Endothelial cell of umbilical vein (primary cell): ENCODE results near the gene CDK12. TPM values are rescaled to one million over a fixed set of nuclear protein-coding genes. Genes with fewer than 3 reads are reported as not detected.
"Not testable (repeated sequence)": the region's sequence is repeated elsewhere in the genome, so short reads cannot be mapped to it uniquely, and the experiment has no call there.

ENCODE experiments used
- BruUV-seq: library from RNA; stranded (reverse); fragments of 400-500 nt; replicated peaks from 2 replicates; lab custom pipeline; 2021; lab: Mats Ljungman, UMichigan
- CTCF ChIA-PET: fragments of 300-600, 350-600 bp; sonication (Branson Sonifier 250); formaldehyde crosslinking; loops from one replicate; lab custom pipeline; 2021; ENCODE audit warnings: antibody characterized with exemption, inconsistent platforms; lab: Charles Lee
- POLR2A ChIA-PET: fragments of 300-600, 350-600 bp; sonication (Branson Sonifier 250); formaldehyde crosslinking; loops from one replicate; lab custom pipeline; 2021; ENCODE audit warnings: antibody characterized with exemption, inconsistent platforms; lab: Charles Lee
- DNase-seq: peaks from one replicate; pipeline ENCODE4 v3.0.0-alpha.2; 2011; ENCODE audit warnings: low read depth, low spot score
- FAIRE-seq: peaks from 2 replicates; lab custom pipeline; 2011; peaks lifted over from hg19 to GRCh38; lab: Jason Lieb, UNC
- H2AFZ ChIP-seq: 2 replicates; pipeline ENCODE4 v1.6.0; 2012; ENCODE audit warnings: low read depth, low read length, control low read depth, inconsistent platforms
- H3K27ac ChIP-seq: 2 replicates; pipeline ENCODE4 v1.5.1; 2011; ENCODE audit warnings: low read depth, mild to moderate bottlenecking, control low read depth, low read length, moderate library complexity; ENCODE audit not compliant: insufficient read depth
- H3K27me3 ChIP-seq, 2 experiments: 2 replicates each; pipeline versions ENCODE4 v1.6.0 to v1.6.1; 2011; ENCODE audit warnings: low read length in 2 of 2, mixed read lengths in 1 of 2; ENCODE audit not compliant: control insufficient read depth in 2 of 2, insufficient read depth in 2 of 2
- H3K36me3 ChIP-seq, 2 experiments: 2 replicates in 1 of 2; 3 replicates in 1 of 2; pipeline ENCODE4 v1.5.1; 2011; ENCODE audit warnings: low read length in 2 of 2, mild to moderate bottlenecking in 1 of 2, moderate library complexity in 1 of 2; ENCODE audit not compliant: control insufficient read depth in 2 of 2, insufficient read depth in 2 of 2; ENCODE audit errors: extremely low read depth in 1 of 2
- H3K4me1 ChIP-seq: 3 replicates; pipeline ENCODE4 v1.5.1; 2011; ENCODE audit warnings: mild to moderate bottlenecking, low read length; ENCODE audit not compliant: control insufficient read depth, insufficient read depth; ENCODE audit errors: extremely low read depth
- H3K4me2 ChIP-seq: 2 replicates; pipeline ENCODE4 v1.6.1; 2011; ENCODE audit warnings: low read length, control low read depth, mixed read lengths; ENCODE audit not compliant: insufficient read depth
- H3K4me3 ChIP-seq, 3 experiments: fragments of 200-600 bp in 1 of 3; sonication (generic), shearing (Covaris generic) in 1 of 3; replicated peaks in 1 of 3; 2 replicates each; pipeline ENCODE4 v1.5.1; 2011 to 2016; ENCODE audit warnings: control low read depth in 3 of 3, low read length in 3 of 3, mild to moderate bottlenecking in 2 of 3, inconsistent platforms in 1 of 3, low read depth in 1 of 3, moderate library complexity in 1 of 3; ENCODE audit not compliant: insufficient read depth in 1 of 3
- H3K79me2 ChIP-seq: 2 replicates; pipeline ENCODE4 v1.6.0; 2012; ENCODE audit warnings: low read length, inconsistent platforms; ENCODE audit not compliant: control insufficient read depth, insufficient read depth
- H3K9ac ChIP-seq: replicated peaks from 2 replicates; pipeline ENCODE3; 2011; ENCODE audit warnings: low read length, control low read depth; ENCODE audit not compliant: insufficient read depth; ENCODE audit errors: extremely low read depth
- H3K9me1 ChIP-seq: replicated peaks from 3 replicates; pipeline ENCODE4 v1.6.0; 2011; ENCODE audit warnings: mild to moderate bottlenecking, low read length; ENCODE audit not compliant: control insufficient read depth, insufficient read depth; ENCODE audit errors: extremely low read depth
- H3K9me3 ChIP-seq: replicated peaks from 2 replicates; pipeline ENCODE4 v1.5.1; 2012; ENCODE audit warnings: low read length, inconsistent platforms; ENCODE audit not compliant: control insufficient read depth, insufficient read depth
- H4K20me1 ChIP-seq: replicated peaks from 2 replicates; pipeline ENCODE3; 2011; ENCODE audit warnings: mild to moderate bottlenecking, low read length; ENCODE audit not compliant: control insufficient read depth, insufficient read depth; ENCODE audit errors: extremely low read depth
- EZH2 ChIP-seq: IDR thresholded peaks from 2 replicates; pipeline ENCODE4 v1.6.1; 2012; ENCODE audit warnings: borderline replicate concordance, low read depth, mild to moderate bottlenecking, moderate library complexity, low read length, inconsistent platforms; ENCODE audit not compliant: severe bottlenecking
- FOS ChIP-seq: IDR thresholded peaks from 2 replicates; pipeline ENCODE4 v1.6.1; 2011; ENCODE audit warnings: mild to moderate bottlenecking, low read length, moderate library complexity, borderline replicate concordance; ENCODE audit not compliant: insufficient read depth
- GATA2 ChIP-seq: IDR thresholded peaks from 2 replicates; pipeline ENCODE4 v1.7.0; 2011; ENCODE audit warnings: low read depth, mild to moderate bottlenecking, moderate library complexity, mixed read lengths, low read length; ENCODE audit not compliant: insufficient read length, insufficient read depth
- JUN ChIP-seq: IDR thresholded peaks from 2 replicates; pipeline ENCODE4 v1.6.1; 2011; ENCODE audit warnings: borderline replicate concordance, low read depth; ENCODE audit not compliant: insufficient read length, insufficient read depth
- MYC ChIP-seq: IDR thresholded peaks from one replicate; pipeline ENCODE4 v1.6.1; 2011; ENCODE audit warnings: mild to moderate bottlenecking, low read depth, low read length
- dilution Hi-C: fragments of 300-500 bp; cut with MboI; formaldehyde crosslinking; loops from one replicate; pipeline ENCODE4 v1.15.0; 2019; ENCODE audit warnings: low sequenced_read_pairs; ENCODE audit not compliant: extremely low pct_ligation_motif_present
- intact Hi-C: fragments of 100-400 bp; cut with micrococcal nuclease; formaldehyde crosslinking; loops from one replicate; pipeline ENCODE4 v1.10.0; 2022
- polyA plus RNA-seq, 4 experiments: library from polyadenylated mRNA; depleted of rRNA in 3 of 4; stranded (reverse) in 3 of 4; unstranded in 1 of 4; fragments of >200 nt; gene quantifications; 2 replicates each; pipeline versions ENCODE4 v1.2.1 to v1.2.3, GENCODE V29; 2011 to 2012; ENCODE audit warnings: missing spikeins in 1 of 4
- total RNA-seq: library from RNA; stranded (reverse); gene quantifications from 2 replicates; pipeline ENCODE4 v1.2.3, GENCODE V29; 2021
- TF ChIP-seq, protein P1 (sequence below), 2 donors: IDR thresholded peaks; 1 replicate in 1 of 2; 2 replicates in 1 of 2; pipeline ENCODE4 v1.5.1; 2011; ENCODE audit warnings: low read length in 2 of 2, mild to moderate bottlenecking in 2 of 2, moderate library complexity in 2 of 2, control low read depth in 1 of 2, inconsistent platforms in 1 of 2, low read depth in 1 of 2; ENCODE audit not compliant: insufficient read depth in 1 of 2; ENCODE audit errors: extremely low read depth in 1 of 2

The CDK12 gene
- total and polyA plus RNA-seq, 2 donors (not counting 3 experiments of a cell fraction or from before 2014, with no cell fraction given) = 14.2 to 55.4 TPM

DNA sequence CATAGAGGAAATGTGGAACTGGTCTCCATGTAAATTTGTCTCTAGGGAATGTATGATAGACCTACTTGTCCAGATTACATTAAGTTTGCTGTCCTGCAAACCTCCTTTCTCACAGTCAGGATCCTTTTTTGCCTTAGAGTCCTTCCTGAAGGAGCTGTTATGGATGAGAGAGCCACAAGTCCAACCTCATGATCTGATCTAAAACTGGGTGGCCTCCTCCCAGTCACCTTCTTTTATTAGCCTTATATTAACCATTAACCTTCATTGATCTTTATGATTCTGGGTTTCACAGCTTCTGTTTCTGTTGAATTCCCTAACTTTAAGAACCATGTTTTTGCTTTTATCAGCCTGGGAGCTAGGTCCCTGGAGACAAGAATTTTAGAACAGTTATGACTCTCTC, 82.4 kb downstream of the CDK12 start:
- dilution Hi-C loops (no loop called here), intact Hi-C loops (no loop called here)
- Histone ChIP-seq H3K9me3 (no peaks in the 10 kb centered on the region), H3K9me1 (no peaks in the 10 kb centered on the region), H3K9ac (no peak overlapping the region), H4K20me1 (no peaks in the 10 kb centered on the region), H3K27me3 (no peaks in the 10 kb centered on the region), H3K4me3 (no peak overlapping the region), H3K4me1 (peaks cover 10% of the 10 kb centered on the region), H3K27ac (no peak overlapping the region), H3K4me2 (no peak overlapping the region), H3K79me2 (no peaks in the 10 kb centered on the region), H2AFZ (no peak overlapping the region), H3K36me3 (peaks cover 0 to 3% of the 10 kb centered on the region in 2 experiments)
- TF ChIP-seq JUN = no peak
- TF ChIP-seq, protein P1, sequence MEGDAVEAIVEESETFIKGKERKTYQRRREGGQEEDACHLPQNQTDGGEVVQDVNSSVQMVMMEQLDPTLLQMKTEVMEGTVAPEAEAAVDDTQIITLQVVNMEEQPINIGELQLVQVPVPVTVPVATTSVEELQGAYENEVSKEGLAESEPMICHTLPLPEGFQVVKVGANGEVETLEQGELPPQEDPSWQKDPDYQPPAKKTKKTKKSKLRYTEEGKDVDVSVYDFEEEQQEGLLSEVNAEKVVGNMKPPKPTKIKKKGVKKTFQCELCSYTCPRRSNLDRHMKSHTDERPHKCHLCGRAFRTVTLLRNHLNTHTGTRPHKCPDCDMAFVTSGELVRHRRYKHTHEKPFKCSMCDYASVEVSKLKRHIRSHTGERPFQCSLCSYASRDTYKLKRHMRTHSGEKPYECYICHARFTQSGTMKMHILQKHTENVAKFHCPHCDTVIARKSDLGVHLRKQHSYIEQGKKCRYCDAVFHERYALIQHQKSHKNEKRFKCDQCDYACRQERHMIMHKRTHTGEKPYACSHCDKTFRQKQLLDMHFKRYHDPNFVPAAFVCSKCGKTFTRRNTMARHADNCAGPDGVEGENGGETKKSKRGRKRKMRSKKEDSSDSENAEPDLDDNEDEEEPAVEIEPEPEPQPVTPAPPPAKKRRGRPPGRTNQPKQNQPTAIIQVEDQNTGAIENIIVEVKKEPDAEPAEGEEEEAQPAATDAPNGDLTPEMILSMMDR (IDR thresholded peaks at IDR 0.05; ENCODE audit: extremely low read depth in 1 of 2, insufficient read depth in 1 of 2, low read depth in 1 of 2, low read length in 2 of 2) = no peak
- no peak for TF ChIP-seq MYC
- no peak for TF ChIP-seq GATA2
- no peak for TF ChIP-seq FOS
- no peak for TF ChIP-seq EZH2
- FAIRE-seq = no peak
- no TSS peak for BruUV-seq
- ChIA-PET POLR2A (no interaction called here), CTCF (interaction anchor here (0.8 to 2.5 kb wide), 3 partner anchors 13 to 78 kb away, joined by 3 to 7 read pairs (median 3); no protein-coding TSS in a partner anchor)
- DNase-seq = no peak

DNA sequence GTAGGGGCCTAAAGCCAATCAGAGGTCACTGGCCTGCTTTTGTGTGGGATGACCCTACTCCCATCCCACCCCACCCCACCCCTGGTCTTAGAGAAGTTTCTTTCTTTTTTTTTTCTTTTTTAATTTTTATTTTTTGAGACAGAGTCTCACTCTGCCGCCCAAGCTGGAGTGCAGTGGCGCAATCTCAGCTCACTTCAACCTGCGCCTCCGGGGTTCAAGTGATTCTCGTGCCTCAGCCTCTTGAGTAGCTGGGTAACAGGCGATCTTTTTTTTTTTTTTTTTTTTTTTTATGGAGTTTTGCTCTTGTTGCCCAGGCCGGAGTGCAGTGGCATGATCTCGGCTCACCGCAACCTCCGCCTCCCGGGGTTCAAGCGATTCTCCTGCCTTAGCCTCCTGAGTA, 83.1 kb downstream of the CDK12 start:
- H3K27ac ChIP-seq, H3K9me1 ChIP-seq, H3K4me1 ChIP-seq, POLR2A ChIA-PET, H2AFZ ChIP-seq, H3K9ac ChIP-seq, H3K36me3 ChIP-seq, BruUV-seq, DNase-seq, FAIRE-seq, H3K4me2 ChIP-seq, H3K79me2 ChIP-seq, H4K20me1 ChIP-seq, H3K9me3 ChIP-seq, H3K27me3 ChIP-seq, dilution Hi-C loops, H3K4me3 ChIP-seq, intact Hi-C loops: not testable (repeated sequence)
- CTCF ChIA-PET = interaction anchor here (0.6 to 2.5 kb wide), 8 partner anchors 8 to 91 kb away, joined by 3 to 21 read pairs (median 4); no protein-coding TSS in a partner anchor
